H1 (cell line): Measurements from ENCODE around the gene MOV10L1. TPM values are rescaled to one million over a fixed set of nuclear protein-coding genes. Genes with fewer than 3 reads are reported as not detected.

Experiments used
- CBX8 ChIP-seq: fragments of 300-800, 300-1000 bp; sonication (generic); IDR thresholded peaks from 2 replicates; pipeline ENCODE4 v1.7.1; 2016; ENCODE audit warnings: low read depth, low read length, borderline replicate concordance
- CEBPB ChIP-seq: IDR thresholded peaks from 2 replicates; pipeline ENCODE4 v1.6.1; 2012; ENCODE audit warnings: low read depth, low read length
- CHD1 ChIP-seq: IDR thresholded peaks from 2 replicates; pipeline ENCODE4 v1.6.1; 2012; ENCODE audit warnings: low read depth, low read length, improper control_type of control experiment
- MAFK ChIP-seq: IDR thresholded peaks from 2 replicates; pipeline ENCODE4 v1.6.1; 2012; ENCODE audit warnings: low read depth, mild to moderate bottlenecking, improper control_type of control experiment, low read length
- PHF8 ChIP-seq: fragments of 200-600 bp; sonication (generic); conservative IDR thresholded peaks from 2 replicates; pipeline ENCODE4 v1.7.1; 2012; ENCODE audit warnings: low read depth, mild to moderate bottlenecking, inconsistent platforms, low read length, moderate library complexity
- RFX5 ChIP-seq: IDR thresholded peaks from 2 replicates; pipeline ENCODE4 v1.6.1; 2011; ENCODE audit warnings: low read depth, low read length, improper control_type of control experiment, borderline replicate concordance
- RNF2 ChIP-seq: fragments of 200-900, 300-1000 bp; sonication (generic); IDR thresholded peaks from 2 replicates; pipeline ENCODE4 v1.7.1; 2016; ENCODE audit warnings: borderline replicate concordance, low read depth, mild to moderate bottlenecking, antibody characterized with exemption, low read length; ENCODE audit not compliant: poor library complexity, severe bottlenecking; ENCODE audit errors: missing control alignments
- SAP30 ChIP-seq: fragments of 300-600 bp; sonication (generic); IDR thresholded peaks from 2 replicates; pipeline ENCODE4 v1.7.1; 2012; ENCODE audit warnings: low read length, moderate library complexity, mild to moderate bottlenecking, inconsistent platforms; ENCODE audit not compliant: insufficient read depth, insufficient replicate concordance
- TAF7 ChIP-seq: optimal IDR thresholded peaks from 2 replicates; pipeline ENCODE3; 2011; ENCODE audit warnings: low read depth, mild to moderate bottlenecking, inconsistent platforms, low read length, moderate library complexity, borderline replicate concordance
- polyA plus RNA-seq, 7 experiments: library from polyadenylated mRNA; depleted of rRNA in 3 of 7; stranded (reverse) in 5 of 7; unstranded in 2 of 7; fragments of >200 nt in 5 of 7; fragments of 200-250 nt in 2 of 7; gene quantifications; 1 replicate in 5 of 7; 2 replicates in 1 of 7; 4 replicates in 1 of 7; pipeline versions ENCODE4 v1.2.1 to v1.2.3, GENCODE V29; 2011 to 2013; ENCODE audit warnings: missing spikeins in 2 of 7, mixed read lengths in 2 of 7
- total RNA-seq: library from RNA; stranded (reverse); fragmentation: NEBNext Ultra II Directional; extraction: Animal tissue kit (Norgen Biotek cat#: 25700); gene quantifications from 2 replicates; pipeline ENCODE4 v1.2.1, GENCODE V29; 2021

MOV10L1 gene
- total and polyA plus RNA-seq, 2 of the 8 experiments (the other 6 are each of a cell fraction or from before 2014, with no cell fraction given): 0.32 TPM; not detected in 1

- TF ChIP-seq RNF2 (no peak), CBX8 (no peak), RFX5 (no peak), SAP30 (no peak), PHF8 (no peak), MAFK (no peak), CHD1 (no peak), TAF7 (no peak), CEBPB (no peak)
- TF ChIP-seq, all 59 proteins: peak for 0
Measured at GRCh38 chr22:50173311-50173982, 83.6 kb downstream of the MOV10L1 start (continued).
